CD14-positive monocyte (primary cell): Measurements from ENCODE around the gene SLIT3. TPM values are rescaled to one million over a fixed set of nuclear protein-coding genes. Genes with fewer than 3 reads are reported as not detected.

Experiments used
- DNase-seq, 3 donors: peaks; one replicate each; pipeline ENCODE4 v3.0.0-alpha.2; 2011 to 2022
- H2AFZ ChIP-seq: 2 replicates; pipeline ENCODE4 v1.6.0; 2012; ENCODE audit warnings: mild to moderate bottlenecking, low read depth, low read length, inconsistent platforms; ENCODE audit not compliant: insufficient read depth, poor library complexity, severe bottlenecking
- H3K27ac ChIP-seq, 2 donors: 1 replicate in 1 of 2; 2 replicates in 1 of 2; pipeline ENCODE4 v1.5.1; 2012 to 2013; ENCODE audit warnings: low read length in 2 of 2, control low read depth in 1 of 2, inconsistent platforms in 1 of 2, low read depth in 1 of 2, mild to moderate bottlenecking in 1 of 2
- H3K27me3 ChIP-seq, 2 donors: one replicate each; pipeline versions ENCODE4 v1.6.0 to v1.6.1; 2011 to 2013; ENCODE audit warnings: low read length in 2 of 2; ENCODE audit not compliant: control insufficient read depth in 2 of 2, insufficient read depth in 2 of 2
- H3K36me3 ChIP-seq, 2 donors: replicated peaks in 1 of 2; 1 replicate in 1 of 2; 2 replicates in 1 of 2; pipeline versions ENCODE4 v1.5.1 to v1.6.1; 2012 to 2013; ENCODE audit warnings: low read length in 2 of 2, control low read depth in 1 of 2, inconsistent platforms in 1 of 2, mild to moderate bottlenecking in 1 of 2; ENCODE audit not compliant: insufficient read depth in 2 of 2, control insufficient read depth in 1 of 2
- H3K4me1 ChIP-seq, 2 donors: 1 replicate in 1 of 2; 2 replicates in 1 of 2; pipeline versions ENCODE4 v1.5.1 to v1.6.1; 2012 to 2013; ENCODE audit warnings: low read length in 2 of 2, control low read depth in 1 of 2, inconsistent platforms in 1 of 2, mild to moderate bottlenecking in 1 of 2, moderate library complexity in 1 of 2; ENCODE audit not compliant: insufficient read depth in 2 of 2, control insufficient read depth in 1 of 2
- H3K4me2 ChIP-seq: replicated peaks from 2 replicates; pipeline ENCODE3; 2012; ENCODE audit warnings: low read length, moderate library complexity, mild to moderate bottlenecking; ENCODE audit not compliant: poor library complexity, severe bottlenecking; ENCODE audit errors: extremely low read depth
- H3K4me3 ChIP-seq, 3 experiments: fragments of 200-600 bp in 1 of 3; sonication (generic) in 1 of 3; replicated peaks in 1 of 3; 1 replicate in 2 of 3; 2 replicates in 1 of 3; pipeline ENCODE4 v1.5.1; 2011 to 2013; ENCODE audit warnings: low read length in 3 of 3, mild to moderate bottlenecking in 3 of 3, control low read depth in 2 of 3, low read depth in 2 of 3, inconsistent platforms in 1 of 3, moderate library complexity in 1 of 3
- H3K79me2 ChIP-seq: 2 replicates; pipeline ENCODE4 v1.6.0; 2012; ENCODE audit warnings: mild to moderate bottlenecking, control low read depth, inconsistent platforms, low read length, moderate library complexity; ENCODE audit not compliant: insufficient read depth
- H3K9ac ChIP-seq: 2 replicates; pipeline ENCODE4 v1.6.0; 2017; ENCODE audit warnings: low read length, mild to moderate bottlenecking; ENCODE audit not compliant: insufficient read depth, poor library complexity, severe bottlenecking
- H3K9me3 ChIP-seq, 2 donors: replicated peaks in 1 of 2; 1 replicate in 1 of 2; 2 replicates in 1 of 2; pipeline versions ENCODE4 v1.5.1 to v1.6.1; 2012 to 2013; ENCODE audit warnings: low read length in 2 of 2, control low read depth in 1 of 2; ENCODE audit not compliant: control insufficient read depth in 1 of 2, insufficient read depth in 1 of 2
- H4K20me1 ChIP-seq: 2 replicates; pipeline ENCODE4 v1.6.0; 2012; ENCODE audit warnings: mild to moderate bottlenecking, low read length, control low read depth, moderate library complexity; ENCODE audit not compliant: insufficient read depth
- H3K27ac Mint-ChIP-seq, 7 donors: one replicate each; pipeline ENCODE4 v1.8.0; 2020; ENCODE audit warnings: mild to moderate bottlenecking in 7 of 7, mixed read lengths in 7 of 7, moderate library complexity in 6 of 7, inconsistent platforms in 2 of 7
- H3K27me3 Mint-ChIP-seq, 3 donors: one replicate each; pipeline ENCODE4 v1.8.0; 2021 to 2022; ENCODE audit warnings: low read depth in 3 of 3, mild to moderate bottlenecking in 3 of 3, mixed read lengths in 3 of 3, moderate library complexity in 3 of 3, inconsistent platforms in 1 of 3
- H3K36me3 Mint-ChIP-seq, 2 donors: one replicate each; pipeline ENCODE4 v1.8.0; 2020; ENCODE audit warnings: mixed read lengths in 2 of 2, inconsistent platforms in 1 of 2, mild to moderate bottlenecking in 1 of 2
- H3K4me1 Mint-ChIP-seq: one replicate; pipeline ENCODE4 v1.8.0; 2020; ENCODE audit warnings: mild to moderate bottlenecking, mixed read lengths
- H3K4me3 Mint-ChIP-seq, 2 donors: one replicate each; pipeline ENCODE4 v1.8.0; 2020; ENCODE audit warnings: mild to moderate bottlenecking in 2 of 2, mixed read lengths in 2 of 2, moderate library complexity in 1 of 2
- H3K9me3 Mint-ChIP-seq, 7 donors: one replicate each; pipeline ENCODE4 v1.8.0; 2020 to 2022; ENCODE audit warnings: mixed read lengths in 7 of 7, mild to moderate bottlenecking in 6 of 7, moderate library complexity in 6 of 7, inconsistent platforms in 2 of 7
- WGBS: methylation state at CpG from one replicate; pipeline ENCODE4 v1.1.5; 2013; ENCODE audit warnings: missing lambda C conversion rate; ENCODE audit not compliant: insufficient coverage; 5-methylcytosine and 5-hydroxymethylcytosine counted together
- intact Hi-C, 2 donors: fragments of 100-400 bp; cut with micrococcal nuclease; formaldehyde crosslinking; loops; one replicate each; pipeline versions ENCODE4 v1.15.0 to v1.15.1; 2023
- polyA plus RNA-seq, 3 donors: library from polyadenylated mRNA; depleted of rRNA in 1 of 3; unstranded in 2 of 3; stranded (reverse) in 1 of 3; fragments of 300-500 nt in 2 of 3; fragments of >200 nt in 1 of 3; fragmentation: Illumina TruSeq in 2 of 3; gene quantifications; 1 replicate in 2 of 3; 2 replicates in 1 of 3; pipeline ENCODE4 v1.2.3, GENCODE V29; 2012 to 2021
- TF ChIP-seq, protein P1 (sequence below): fragments of 200-600 bp; IDR thresholded peaks from one replicate; pipeline ENCODE4 v1.8.0; 2022; ENCODE audit warnings: antibody characterized with exemption, mild to moderate bottlenecking

The SLIT3 gene
- polyA plus RNA-seq, 3 donors, result not detected

DNA sequence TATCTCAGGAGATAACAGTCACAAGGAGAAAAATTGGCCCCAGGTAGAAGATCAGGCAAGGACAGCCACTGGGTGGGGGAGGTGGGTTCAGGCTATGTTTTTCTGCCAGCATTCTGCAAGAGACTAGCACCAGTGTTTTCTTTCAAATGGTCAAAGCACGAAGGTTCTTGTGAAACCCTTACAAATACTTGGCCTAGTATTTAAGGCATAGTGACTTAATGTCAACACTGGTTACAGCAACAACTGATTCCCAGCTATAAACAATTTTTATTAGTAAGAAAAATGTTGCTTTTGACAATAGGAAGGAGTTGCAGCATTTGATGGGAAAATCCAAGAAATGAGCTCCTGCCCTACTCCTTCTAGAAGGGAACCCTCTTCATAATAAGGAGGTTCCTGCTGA, 349.6 kb downstream of the SLIT3 start:
- no peaks in the 10 kb centered on the region for H3K4me1 Mint-ChIP-seq

GRCh38 chr5:168950241-168950951, 350.5 kb downstream of the SLIT3 start:
- Histone ChIP-seq H3K9me3 (no peaks in the 10 kb centered on the region), H3K36me3 (no peaks in the 10 kb centered on the region), H3K9ac (no peak overlapping the region), H3K27me3 (no peaks in the 10 kb centered on the region), H3K4me3 (no peak overlapping the region), H3K4me2 (no peak overlapping the region), H4K20me1 (no peaks in the 10 kb centered on the region), H2AFZ (no peak overlapping the region), H3K27ac (no peak overlapping the region), H3K4me1 (no peaks in the 10 kb centered on the region), H3K79me2 (no peaks in the 10 kb centered on the region)
- TF ChIP-seq, protein P1, sequence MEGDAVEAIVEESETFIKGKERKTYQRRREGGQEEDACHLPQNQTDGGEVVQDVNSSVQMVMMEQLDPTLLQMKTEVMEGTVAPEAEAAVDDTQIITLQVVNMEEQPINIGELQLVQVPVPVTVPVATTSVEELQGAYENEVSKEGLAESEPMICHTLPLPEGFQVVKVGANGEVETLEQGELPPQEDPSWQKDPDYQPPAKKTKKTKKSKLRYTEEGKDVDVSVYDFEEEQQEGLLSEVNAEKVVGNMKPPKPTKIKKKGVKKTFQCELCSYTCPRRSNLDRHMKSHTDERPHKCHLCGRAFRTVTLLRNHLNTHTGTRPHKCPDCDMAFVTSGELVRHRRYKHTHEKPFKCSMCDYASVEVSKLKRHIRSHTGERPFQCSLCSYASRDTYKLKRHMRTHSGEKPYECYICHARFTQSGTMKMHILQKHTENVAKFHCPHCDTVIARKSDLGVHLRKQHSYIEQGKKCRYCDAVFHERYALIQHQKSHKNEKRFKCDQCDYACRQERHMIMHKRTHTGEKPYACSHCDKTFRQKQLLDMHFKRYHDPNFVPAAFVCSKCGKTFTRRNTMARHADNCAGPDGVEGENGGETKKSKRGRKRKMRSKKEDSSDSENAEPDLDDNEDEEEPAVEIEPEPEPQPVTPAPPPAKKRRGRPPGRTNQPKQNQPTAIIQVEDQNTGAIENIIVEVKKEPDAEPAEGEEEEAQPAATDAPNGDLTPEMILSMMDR, result no peak
- WGBS, result 89% methylated on average over 1 of the region's 7 CpGs
- Mint-ChIP-seq H3K36me3 (no peaks in the 10 kb centered on the region), H3K27ac (peak overlapping the region in 1 of 7 donors; percentile 40), H3K9me3 (peaks cover 0 to 2% (median 0%) of the 10 kb centered on the region in 7 donors), H3K4me3 (no peak overlapping the region), H3K4me1 (no peaks in the 10 kb centered on the region), H3K27me3 (peaks cover 0 to 3% (median 2%) of the 10 kb centered on the region in 3 donors)
- DNase-seq, result no peak
- intact Hi-C loops, result no loop called here

More for the DNA sequence above, 349.6 kb downstream of the SLIT3 start:
- Histone ChIP-seq H3K79me2 (no peaks in the 10 kb centered on the region), H3K9me3 (no peaks in the 10 kb centered on the region), H2AFZ (no peak overlapping the region), H4K20me1 (no peaks in the 10 kb centered on the region), H3K27me3 (no peaks in the 10 kb centered on the region), H3K4me3 (no peak overlapping the region), H3K36me3 (no peaks in the 10 kb centered on the region), H3K9ac (no peak overlapping the region), H3K27ac (no peak overlapping the region), H3K4me1 (no peaks in the 10 kb centered on the region), H3K4me2 (no peak overlapping the region)
- WGBS, result no CpG with 5 or more reads among the region's 1 CpG
- intact Hi-C loops, result no loop called here
- Mint-ChIP-seq H3K36me3 (no peaks in the 10 kb centered on the region), H3K27me3 (peaks cover 0 to 3% (median 2%) of the 10 kb centered on the region in 3 donors), H3K27ac (no peak overlapping the region), H3K9me3 (peaks cover 0 to 2% (median 0%) of the 10 kb centered on the region in 7 donors), H3K4me3 (no peak overlapping the region)
- DNase-seq, result no peak
- TF ChIP-seq, protein P1, result no peak
